ENCODE data around the gene PPP1R13L.

GRCh38 chr19:45354241-45354842 lies 50.5 kb downstream of the PPP1R13L start:
- TF ChIP-seq POLR2AphosphoS5 (IDR thresholded peaks at IDR 0.05; ENCODE audit: low read depth, low read length) = no peak
- TF ChIP-seq CTCF (IDR thresholded peaks at IDR 0.05; ENCODE audit: control extremely low read depth in 1 of 3, insufficient read depth in 1 of 3, low read depth in 1 of 3, low read length in 3 of 3) = no peak
- TF ChIP-seq SRF (IDR thresholded peaks at IDR 0.05; ENCODE audit: low read depth, low read length) = no peak
- TF ChIP-seq NRF1 (IDR thresholded peaks at IDR 0.05; ENCODE audit: low read depth, low read length) = no peak
- TF ChIP-seq RAD21 (IDR thresholded peaks at IDR 0.05 in 1 of 2, conservative IDR thresholded peaks at IDR 0.05 in 1 of 2; ENCODE audit: low read depth in 2 of 2, low read length in 2 of 2) = no peak
